HG03378 (cell line): ENCODE measurements around the gene PDE2A.

Experiments
- ATAC-seq: cut with Tn5 transposase; IDR thresholded peaks from one replicate; pipeline ENCODE4 v1.9.1; 2021; ENCODE audit warnings: mild to moderate bottlenecking, moderate library complexity; ENCODE audit not compliant: unreplicated experiment

The PDE2A gene

GRCh38 chr11:72639502-72640375 is 34.5 kb downstream of the PDE2A start:
- no peak for ATAC-seq

DNA sequence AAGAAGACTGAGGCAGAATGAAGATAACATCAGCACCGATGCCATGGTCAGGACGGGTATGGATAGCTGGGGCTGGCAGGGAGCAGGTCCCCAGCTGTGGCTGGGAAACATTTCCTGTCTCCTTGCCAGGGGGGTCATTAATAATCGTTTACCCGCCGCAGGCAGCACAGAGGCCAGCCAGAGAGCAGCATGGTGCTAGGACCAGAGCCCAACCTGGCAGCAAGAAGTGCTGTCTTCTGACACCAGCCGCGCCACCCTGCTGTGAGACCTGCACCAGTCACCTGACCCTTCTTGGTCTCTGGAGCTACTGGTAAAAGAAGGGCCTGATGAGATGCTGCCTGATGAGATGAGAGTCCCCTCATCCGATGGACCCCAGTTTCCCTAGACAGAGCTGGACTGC is 36.3 kb downstream of the PDE2A start:
- no peak for ATAC-seq

GRCh38 chr11:72637198-72637597 is 37.0 kb downstream of the PDE2A start:
- ATAC-seq = no peak

DNA sequence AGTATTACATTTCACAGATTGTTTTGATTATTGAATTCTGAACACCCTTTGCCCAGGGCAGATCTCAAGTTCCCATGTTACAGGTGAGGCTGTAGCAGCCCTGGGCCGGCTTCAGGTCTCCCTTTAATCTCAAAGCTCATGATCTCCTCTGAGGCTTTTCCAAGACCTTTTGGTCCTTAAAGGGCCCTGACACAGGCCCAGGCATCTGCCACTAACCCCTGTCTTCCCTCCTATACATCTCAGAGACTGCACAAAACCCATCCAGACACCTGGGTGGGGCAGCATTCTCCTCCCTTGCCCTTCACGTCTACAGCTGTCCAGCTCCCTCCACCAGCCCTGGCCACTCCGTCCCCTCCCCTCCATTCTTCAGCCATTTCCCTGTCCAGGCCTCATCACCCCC is 37.8 kb downstream of the PDE2A start:
- ATAC-seq = no peak

- ATAC-seq = no peak
Measured at GRCh38 chr11:72635933-72636332, 38.3 kb downstream of the PDE2A start.

GRCh38 chr11:72635309-72635915 is 38.8 kb downstream of the PDE2A start:
- ATAC-seq = no peak

- no peak for ATAC-seq
Measured at GRCh38 chr11:72634472-72635095, 39.6 kb downstream of the PDE2A start.

GRCh38 chr11:72634016-72634415 is 40.2 kb downstream of the PDE2A start:
- no peak for ATAC-seq

- ATAC-seq = no peak
Measured at GRCh38 chr11:72633068-72633467, 41.2 kb downstream of the PDE2A start.

DNA sequence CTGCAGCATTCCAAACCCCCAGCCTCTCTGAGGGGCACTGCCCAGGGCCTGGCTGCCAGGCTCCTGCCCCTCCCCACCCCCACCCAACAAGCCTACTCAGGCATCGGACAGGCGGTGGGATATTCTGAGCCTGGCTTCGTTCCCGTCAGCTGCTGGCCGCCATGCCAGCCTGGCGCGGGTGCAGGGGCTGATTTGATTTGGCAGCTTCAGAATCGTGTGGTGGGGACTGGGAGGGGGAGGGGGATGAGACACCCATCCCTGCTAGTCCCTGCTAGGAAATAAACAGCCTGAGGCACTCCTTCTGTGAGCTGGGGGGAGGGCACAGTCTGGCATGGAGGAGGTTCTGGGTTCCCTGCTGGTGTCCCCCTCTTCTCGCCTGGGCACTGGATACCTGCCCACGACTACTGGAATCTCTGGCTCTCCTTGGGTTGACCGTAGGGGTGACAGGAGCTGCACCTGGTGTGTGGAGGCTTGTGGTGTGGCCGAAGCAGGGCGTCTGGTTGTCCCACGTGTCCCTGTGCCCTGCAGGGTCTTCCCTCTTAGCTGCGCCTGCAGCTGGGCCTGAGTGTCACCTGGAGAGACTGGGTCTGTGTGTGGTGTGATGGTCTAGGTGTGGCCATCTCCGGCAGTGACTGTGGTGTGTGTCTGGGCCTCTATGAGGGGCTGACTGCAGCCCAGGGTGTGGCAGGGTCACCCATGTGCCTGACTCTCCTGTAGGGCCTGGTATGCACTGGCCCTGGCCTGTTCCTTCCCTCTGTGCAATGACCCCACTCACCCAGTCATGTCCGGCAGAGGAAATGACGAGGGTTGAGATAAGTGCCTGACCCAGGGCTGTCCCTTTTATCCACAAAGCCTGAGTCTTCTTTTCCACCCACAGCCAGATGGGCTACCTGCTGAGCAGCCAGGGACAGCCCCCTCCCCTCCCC is 42.2 kb downstream of the PDE2A start:
- ATAC-seq = no peak

- no peak for ATAC-seq
Measured at GRCh38 chr11:72630104-72630852, 43.9 kb downstream of the PDE2A start.

GRCh38 chr11:72629266-72629665 is 45.0 kb downstream of the PDE2A start:
- ATAC-seq = no peak

DNA sequence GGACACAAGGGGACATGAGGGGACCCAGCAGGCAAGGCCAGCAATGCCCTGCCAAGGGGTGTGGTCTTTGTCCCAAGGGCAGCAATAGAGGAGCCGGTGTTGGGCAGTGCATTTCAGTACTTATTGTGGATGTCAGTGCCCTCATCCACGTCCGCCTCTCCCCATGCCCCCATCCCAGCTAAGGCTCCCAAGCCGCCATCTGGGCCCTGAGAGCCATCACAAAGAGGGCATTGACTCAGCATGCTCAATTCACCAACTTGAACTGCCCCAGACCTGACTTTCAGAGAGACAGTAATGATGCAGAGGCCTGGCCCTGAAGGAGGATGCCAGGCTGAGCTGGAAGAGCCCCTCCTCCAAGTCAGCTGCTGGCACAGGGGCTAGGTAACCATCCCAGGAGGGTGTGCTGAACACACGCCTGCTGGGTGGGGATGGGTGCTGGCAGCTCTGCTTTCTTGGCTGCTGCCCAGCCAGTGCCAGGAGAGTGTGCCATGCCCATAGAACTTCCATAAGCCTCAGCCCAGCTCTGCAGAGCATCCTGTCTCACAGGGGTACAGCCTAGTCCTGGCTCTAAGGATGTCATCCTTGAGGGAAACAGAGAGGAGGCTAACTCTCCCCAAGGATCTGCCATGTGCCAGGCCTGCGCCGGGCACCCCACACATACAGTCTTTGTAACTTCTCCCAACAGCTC is 46.5 kb downstream of the PDE2A start:
- ATAC-seq = no peak

GRCh38 chr11:72626414-72626936 is 47.7 kb downstream of the PDE2A start:
- ATAC-seq = no peak

- ATAC-seq = no peak
Measured at GRCh38 chr11:72625691-72626413, 48.4 kb downstream of the PDE2A start.

DNA sequence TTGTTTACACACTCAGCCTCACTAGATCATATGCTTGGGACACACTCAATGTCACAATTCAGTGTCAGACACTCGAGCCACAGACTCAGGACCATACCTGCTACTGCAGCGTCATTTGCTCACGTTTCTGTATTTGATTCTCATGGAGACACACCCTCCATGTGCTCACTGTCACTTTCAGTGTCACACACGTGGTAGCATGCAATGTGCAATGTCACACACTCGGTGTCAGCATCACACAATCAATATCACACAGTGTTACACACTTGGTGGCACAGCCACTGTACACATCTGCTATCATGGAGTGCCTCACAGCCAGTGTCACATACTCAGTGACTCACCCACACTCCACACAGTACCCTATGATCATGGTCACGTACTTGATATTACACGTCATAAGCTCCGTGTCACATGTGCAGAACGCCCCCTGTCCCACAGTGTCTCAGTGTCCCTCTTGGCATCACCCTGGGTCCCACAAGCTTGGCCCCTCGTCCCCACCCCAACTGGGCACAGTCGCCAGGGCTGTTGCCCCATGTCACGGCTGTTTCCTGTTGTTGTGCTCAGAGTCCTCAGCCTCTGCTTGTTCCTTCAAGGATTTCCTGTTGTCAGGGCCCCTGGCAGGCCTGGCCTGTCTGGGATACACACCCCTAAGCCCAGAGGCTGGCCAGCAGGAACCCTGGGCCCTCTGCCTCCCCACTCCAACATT is 49.6 kb downstream of the PDE2A start:
- no peak for ATAC-seq

- no peak for ATAC-seq
Measured at GRCh38 chr11:72623052-72623451, 51.2 kb downstream of the PDE2A start.

DNA sequence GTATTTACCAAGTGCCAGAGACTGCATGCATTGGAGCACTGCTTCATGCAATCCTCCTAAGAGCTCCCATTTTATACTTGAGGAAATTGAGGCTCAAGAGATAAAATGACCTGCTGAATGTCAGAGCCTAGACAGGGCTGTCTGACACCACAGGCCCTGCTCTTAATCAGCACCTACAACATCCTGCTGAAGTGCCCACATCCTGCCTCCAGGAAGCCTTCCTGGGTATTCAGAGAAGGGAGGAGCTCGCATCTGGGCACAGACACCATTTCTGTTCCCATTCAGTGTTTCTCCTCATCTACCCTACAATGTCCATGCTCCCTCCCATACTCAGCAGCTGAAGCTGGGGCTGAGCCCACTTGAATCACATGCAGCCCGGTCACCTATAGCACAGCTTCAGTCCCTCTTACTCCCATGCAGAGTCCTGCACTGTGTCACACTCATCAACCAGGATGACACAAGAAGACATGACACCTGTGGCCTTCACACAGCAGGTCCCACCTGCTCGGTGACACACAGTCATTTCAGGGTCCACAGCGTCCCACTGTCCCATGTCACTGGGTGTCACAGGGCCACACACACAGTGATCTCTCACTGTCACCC is 53.1 kb downstream of the PDE2A start:
- no peak for ATAC-seq
